LNCaP clone FGC (cell line): ENCODE measurements around the gene BUD31.

ENCODE experiments used
- DNase-seq: peaks from one replicate; pipeline ENCODE4 v3.0.0-alpha.2; 2011; ENCODE audit warnings: low read depth
- H3K4me3 ChIP-seq: 2 replicates; pipeline ENCODE4 v1.5.1; 2011; ENCODE audit warnings: mild to moderate bottlenecking, low read depth, low read length, control low read depth
- CTCF ChIP-seq: IDR thresholded peaks from 2 replicates; pipeline ENCODE4 v1.5.1; 2012; ENCODE audit warnings: mild to moderate bottlenecking; ENCODE audit not compliant: control insufficient read depth, insufficient read depth; ENCODE audit errors: extremely low read depth

The BUD31 gene

GRCh38 chr7:99449326-99449725 is 40.6 kb downstream of the BUD31 start:
- DNase-seq = no peak
- no peak overlapping the region for H3K4me3 ChIP-seq
- no peak for TF ChIP-seq CTCF

GRCh38 chr7:99451936-99452335 is 43.2 kb downstream of the BUD31 start:
- no peak overlapping the region for H3K4me3 ChIP-seq
- no peak for TF ChIP-seq CTCF
- DNase-seq = no peak

- no peak for TF ChIP-seq CTCF
- no peak overlapping the region for H3K4me3 ChIP-seq
- DNase-seq = no peak
Observed at GRCh38 chr7:99452541-99452940, 43.8 kb downstream of the BUD31 start.

- no peak for TF ChIP-seq CTCF
- no peak for DNase-seq
- no peak overlapping the region for H3K4me3 ChIP-seq
Observed at GRCh38 chr7:99453105-99453504, 44.3 kb downstream of the BUD31 start.

- DNase-seq = no peak
- no peak for TF ChIP-seq CTCF
- H3K4me3 ChIP-seq = no peak overlapping the region
Observed at GRCh38 chr7:99455874-99456273, 47.1 kb downstream of the BUD31 start.

GRCh38 chr7:99456288-99456687 is 47.5 kb downstream of the BUD31 start:
- no peak for DNase-seq
- no peak for TF ChIP-seq CTCF
- no peak overlapping the region for H3K4me3 ChIP-seq

GRCh38 chr7:99457050-99457649 is 48.4 kb downstream of the BUD31 start:
- TF ChIP-seq CTCF = no peak
- no peak overlapping the region for H3K4me3 ChIP-seq
- no peak for DNase-seq
